ENCODE measurements around the gene CHCT1. TPM values are rescaled to one million over a fixed set of nuclear protein-coding genes. Genes with fewer than 3 reads are reported as not detected.

CHCT1 gene
- polyA plus RNA-seq, 1 of the 3 experiments (the other 2 are of a cell fraction): not detected

GRCh38 chr17:60443713-60444112 lies 21.4 kb downstream of the CHCT1 start:
- Histone ChIP-seq H2AFZ (ENCODE audit: low read depth) (no peak overlapping the region), H3K36me3 (replicated peaks in 1 of 2; ENCODE audit: control insufficient read depth in 1 of 2, insufficient read depth in 2 of 2, low read length in 1 of 2) (peaks cover 40 to 46% of the 10 kb centered on the region in 2 experiments), H3K27me3 (ENCODE audit: insufficient read depth) (no peaks in the 10 kb centered on the region), H3F3A (replicated peaks; ENCODE audit: insufficient read depth) (peaks cover 12% of the 10 kb centered on the region), H3K9me3 (no peaks in the 10 kb centered on the region), H3K9ac (no peak overlapping the region), H3K9me2 (no peaks in the 10 kb centered on the region), H3K4me2 (no peak overlapping the region), H3K79me2 (ENCODE audit: insufficient read depth) (no peaks in the 10 kb centered on the region), H3K4me3 (ENCODE audit: low read depth in 2 of 2, low read length in 1 of 2) (no peak overlapping the region), H4K20me1 (ENCODE audit: insufficient read depth) (no peaks in the 10 kb centered on the region), H3K27ac (ENCODE audit: low read depth in 2 of 2, low read length in 1 of 2) (no peak overlapping the region), H3K4me1 (ENCODE audit: control insufficient read depth in 1 of 2, insufficient read depth in 2 of 2, low read depth in 1 of 2, low read length in 1 of 2) (peaks cover 7 to 23% of the 10 kb centered on the region in 2 experiments; a peak in 3 of 4 replicates)
- TF ChIP-seq TAF1 (IDR thresholded peaks at IDR 0.05; ENCODE audit: borderline replicate concordance, low read depth, low read length) (no peak), FOXJ3 (CRISPR knock-in tag; IDR thresholded peaks at IDR 0.05) (no peak), RAD21 (IDR thresholded peaks at IDR 0.05; ENCODE audit: low read length) (no peak)
- CTCF ChIA-PET: interaction anchor here (3.3 kb wide), 1 partner anchor 195 kb away, joined by 10 read pairs; no protein-coding TSS in a partner anchor
- 97% methylated on average over 6 of the region's 6 CpGs for WGBS (ENCODE audit: low lambda C conversion rate)
- POLR2A ChIA-PET: no interaction called here
- no peak for DNase-seq

- no peak overlapping the region for H3K9ac ChIP-seq
- no peak for DNase-seq
- H3K4me1 ChIP-seq (ENCODE audit: control insufficient read depth in 1 of 2, insufficient read depth in 2 of 2, low read depth in 1 of 2, low read length in 1 of 2): peaks cover 7 to 23% of the 10 kb centered on the region in 2 experiments; a peak in 3 of 4 replicates
- H3K27me3 ChIP-seq (ENCODE audit: insufficient read depth): no peaks in the 10 kb centered on the region
- no peak overlapping the region for H2AFZ ChIP-seq (ENCODE audit: low read depth)
- no peak overlapping the region for H3K4me2 ChIP-seq
- H3K9me3 ChIP-seq: no peaks in the 10 kb centered on the region
- no peaks in the 10 kb centered on the region for H4K20me1 ChIP-seq (ENCODE audit: insufficient read depth)
- no peak overlapping the region for H3K4me3 ChIP-seq (ENCODE audit: low read depth in 2 of 2, low read length in 1 of 2)
- POLR2A ChIA-PET: no interaction called here
- TF ChIP-seq TCF12 (IDR thresholded peaks at IDR 0.05) (no peak), EZH2phosphoT487 (IDR thresholded peaks at IDR 0.05; ENCODE audit: borderline replicate concordance, low read depth) (no peak), GATA2 (CRISPR knock-in tag; IDR thresholded peaks at IDR 0.05) (no peak), EP300 (IDR thresholded peaks at IDR 0.05; ENCODE audit: borderline replicate concordance in 1 of 2, low read depth in 1 of 2, low read length in 1 of 2) (no peak), GABPA (IDR thresholded peaks at IDR 0.05; ENCODE audit: low read depth) (no peak), MXI1 (IDR thresholded peaks at IDR 0.05; ENCODE audit: low read depth, low read length) (no peak), POLR2AphosphoS5 (IDR thresholded peaks at IDR 0.05; ENCODE audit: low read depth, low read length) (no peak)
- TF ChIP-seq, protein P1, sequence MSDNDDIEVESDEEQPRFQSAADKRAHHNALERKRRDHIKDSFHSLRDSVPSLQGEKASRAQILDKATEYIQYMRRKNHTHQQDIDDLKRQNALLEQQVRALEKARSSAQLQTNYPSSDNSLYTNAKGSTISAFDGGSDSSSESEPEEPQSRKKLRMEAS (IDR thresholded peaks at IDR 0.05; ENCODE audit: low read depth): no peak
- TF ChIP-seq, protein P2, sequence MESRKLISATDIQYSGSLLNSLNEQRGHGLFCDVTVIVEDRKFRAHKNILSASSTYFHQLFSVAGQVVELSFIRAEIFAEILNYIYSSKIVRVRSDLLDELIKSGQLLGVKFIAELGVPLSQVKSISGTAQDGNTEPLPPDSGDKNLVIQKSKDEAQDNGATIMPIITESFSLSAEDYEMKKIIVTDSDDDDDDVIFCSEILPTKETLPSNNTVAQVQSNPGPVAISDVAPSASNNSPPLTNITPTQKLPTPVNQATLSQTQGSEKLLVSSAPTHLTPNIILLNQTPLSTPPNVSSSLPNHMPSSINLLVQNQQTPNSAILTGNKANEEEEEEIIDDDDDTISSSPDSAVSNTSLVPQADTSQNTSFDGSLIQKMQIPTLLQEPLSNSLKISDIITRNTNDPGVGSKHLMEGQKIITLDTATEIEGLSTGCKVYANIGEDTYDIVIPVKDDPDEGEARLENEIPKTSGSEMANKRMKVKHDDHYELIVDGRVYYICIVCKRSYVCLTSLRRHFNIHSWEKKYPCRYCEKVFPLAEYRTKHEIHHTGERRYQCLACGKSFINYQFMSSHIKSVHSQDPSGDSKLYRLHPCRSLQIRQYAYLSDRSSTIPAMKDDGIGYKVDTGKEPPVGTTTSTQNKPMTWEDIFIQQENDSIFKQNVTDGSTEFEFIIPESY (IDR thresholded peaks at IDR 0.05; ENCODE audit: borderline replicate concordance, low read depth): no peak
- H3K27ac ChIP-seq (ENCODE audit: low read depth in 2 of 2, low read length in 1 of 2): no peak overlapping the region
- peaks cover 12% of the 10 kb centered on the region for H3F3A ChIP-seq (replicated peaks; ENCODE audit: insufficient read depth)
- no peaks in the 10 kb centered on the region for H3K9me2 ChIP-seq
- CTCF ChIA-PET: interaction anchor here (0.6 to 1.9 kb wide), 6 partner anchors 9 to 302 kb away, joined by 3 to 10 read pairs (median 4); no protein-coding TSS in a partner anchor
- peaks cover 44 to 56% of the 10 kb centered on the region in 2 experiments for H3K36me3 ChIP-seq (replicated peaks in 1 of 2; ENCODE audit: control insufficient read depth in 1 of 2, insufficient read depth in 2 of 2, low read length in 1 of 2)
- H3K79me2 ChIP-seq (ENCODE audit: insufficient read depth): no peaks in the 10 kb centered on the region
Measured at GRCh38 chr17:60445144-60445543, 22.9 kb downstream of the CHCT1 start.
